MV-4-11 (cell line): ENCODE data around the gene PCED1A.

Experiments
- DNase-seq: peaks from one replicate; lab custom pipeline; 2025; lab: John Stamatoyannopoulos, UW

PCED1A gene, protein sequence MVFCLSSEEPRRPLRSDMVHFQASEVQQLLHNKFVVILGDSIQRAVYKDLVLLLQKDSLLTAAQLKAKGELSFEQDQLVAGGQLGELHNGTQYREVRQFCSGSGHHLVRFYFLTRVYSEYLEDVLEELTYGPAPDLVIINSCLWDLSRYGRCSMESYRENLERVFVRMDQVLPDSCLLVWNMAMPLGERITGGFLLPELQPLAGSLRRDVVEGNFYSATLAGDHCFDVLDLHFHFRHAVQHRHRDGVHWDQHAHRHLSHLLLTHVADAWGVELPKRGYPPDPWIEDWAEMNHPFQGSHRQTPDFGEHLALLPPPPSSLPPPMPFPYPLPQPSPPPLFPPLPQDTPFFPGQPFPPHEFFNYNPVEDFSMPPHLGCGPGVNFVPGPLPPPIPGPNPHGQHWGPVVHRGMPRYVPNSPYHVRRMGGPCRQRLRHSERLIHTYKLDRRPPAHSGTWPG

GRCh38 chr20:2840138-2840966 is at the start of gene PCED1A, which contains the start of gene VPS16:
TSS of gene PCED1A (minus strand) at chr20:2840655. CDS start at chr20:2839912, 743 bp downstream.
TSS of gene VPS16 (plus strand) at chr20:2840745. CDS start at chr20:2840775, 30 bp downstream.
- DNase-seq = peak; percentile 72

GRCh38 chr20:2889797-2890196 is 49.3 kb upstream of the PCED1A start:
- no peak for DNase-seq

DNA sequence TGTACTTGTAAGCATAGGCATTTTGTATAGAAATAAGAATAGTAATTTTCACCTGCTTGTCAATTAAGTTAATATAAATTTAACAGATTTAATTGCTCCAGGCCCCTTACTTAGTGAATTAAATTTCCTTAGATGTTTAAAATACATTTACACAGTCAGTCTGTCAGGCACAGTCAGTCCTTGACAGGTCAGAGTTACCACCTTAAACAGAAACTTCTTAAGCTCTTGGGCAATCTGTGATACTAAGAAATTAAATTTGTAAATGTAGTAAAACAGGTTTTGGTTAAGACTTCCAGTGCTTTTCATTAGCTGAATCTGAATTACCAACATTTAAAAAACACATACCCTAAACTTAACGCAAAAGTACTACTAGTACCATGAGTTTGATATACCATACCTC is 48.8 kb upstream of the PCED1A start:
- DNase-seq = no peak

DNA sequence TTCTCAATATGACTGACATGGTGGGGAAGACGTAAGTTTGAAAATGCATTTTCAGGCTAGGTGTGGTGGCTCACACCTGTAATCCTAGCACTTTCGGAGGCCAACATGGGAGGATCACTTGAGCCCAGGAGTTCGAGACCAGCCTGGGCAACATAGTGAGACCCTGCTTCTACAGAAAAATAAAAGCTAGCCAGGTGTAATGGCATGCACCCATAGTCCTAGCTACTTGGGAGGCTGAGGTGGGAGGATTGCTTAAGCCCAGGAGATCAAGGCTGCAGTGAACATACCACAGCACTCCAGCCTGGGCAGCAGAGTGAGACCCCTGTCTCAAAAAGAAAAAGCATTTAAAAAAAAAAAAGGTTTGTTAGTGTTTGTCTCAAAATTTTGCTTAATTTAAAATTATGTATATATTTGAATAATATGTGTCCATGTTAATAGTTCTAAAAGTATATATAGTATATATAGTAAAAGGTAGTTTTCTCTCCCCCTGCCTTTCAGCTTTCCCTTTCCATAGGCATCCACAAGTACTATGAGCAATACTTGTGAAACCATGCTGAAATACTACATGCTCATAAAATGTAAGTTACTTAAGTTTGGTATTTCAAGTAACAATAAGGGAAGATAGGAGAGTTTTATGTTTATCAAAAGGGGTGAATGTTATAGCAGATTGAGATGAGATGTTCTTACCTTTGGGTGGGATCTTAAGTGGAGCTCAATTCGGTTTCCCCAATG is 47.9 kb upstream of the PCED1A start:
- no peak for DNase-seq

GRCh38 chr20:2887715-2888114 is 47.3 kb upstream of the PCED1A start:
- no peak for DNase-seq

- DNase-seq = no peak
Measured at GRCh38 chr20:2883726-2884637, 43.5 kb upstream of the PCED1A start.

GRCh38 chr20:2880650-2881049 is 40.2 kb upstream of the PCED1A start:
- DNase-seq = no peak

DNA sequence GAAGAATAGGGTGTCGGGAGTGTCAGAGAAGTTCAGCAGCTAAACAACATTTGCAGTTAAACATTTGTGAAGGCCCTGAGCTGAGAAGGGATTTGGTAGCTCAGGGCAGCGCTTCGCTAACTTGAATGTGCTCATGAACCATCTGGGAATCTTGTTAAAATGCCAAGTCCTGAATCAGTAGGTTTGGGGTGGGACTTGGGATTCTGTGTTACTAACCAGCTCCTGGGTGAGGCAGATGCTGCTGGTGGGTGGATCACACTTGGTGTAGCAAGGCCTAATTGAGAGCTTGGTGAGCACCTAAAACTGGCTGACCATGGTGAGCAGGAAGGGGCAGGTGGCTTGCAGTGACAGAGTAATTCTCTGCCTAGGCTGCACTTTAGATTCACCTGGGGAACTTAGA is 38.7 kb upstream of the PCED1A start:
- DNase-seq = no peak

- DNase-seq = no peak
Measured at GRCh38 chr20:2878515-2878914, 38.1 kb upstream of the PCED1A start.

DNA sequence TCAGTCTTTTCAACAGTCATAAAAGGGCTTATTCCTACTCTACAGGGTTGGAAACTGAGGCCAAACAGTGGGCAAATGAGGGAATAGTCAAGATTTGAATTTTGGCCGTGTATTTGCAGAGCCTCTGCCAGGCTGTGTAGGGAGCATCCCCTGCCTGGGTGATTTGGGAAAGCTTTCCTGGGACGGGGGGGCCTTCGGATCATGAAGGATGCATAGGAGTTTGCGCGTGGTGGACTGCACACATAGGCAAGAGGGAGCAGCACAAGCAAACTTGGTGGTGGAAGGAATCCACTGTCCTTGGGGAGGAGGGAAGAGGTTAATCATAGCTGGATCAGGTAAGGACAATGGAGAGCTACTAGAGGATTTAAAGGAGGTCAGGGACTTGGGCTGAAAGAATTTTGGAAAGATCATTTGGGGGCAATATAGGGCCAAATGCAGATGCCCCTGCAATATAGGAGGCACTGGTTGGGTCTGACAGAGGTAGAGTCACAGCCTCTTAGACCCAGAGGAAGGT is 35.3 kb upstream of the PCED1A start:
- no peak for DNase-seq

DNA sequence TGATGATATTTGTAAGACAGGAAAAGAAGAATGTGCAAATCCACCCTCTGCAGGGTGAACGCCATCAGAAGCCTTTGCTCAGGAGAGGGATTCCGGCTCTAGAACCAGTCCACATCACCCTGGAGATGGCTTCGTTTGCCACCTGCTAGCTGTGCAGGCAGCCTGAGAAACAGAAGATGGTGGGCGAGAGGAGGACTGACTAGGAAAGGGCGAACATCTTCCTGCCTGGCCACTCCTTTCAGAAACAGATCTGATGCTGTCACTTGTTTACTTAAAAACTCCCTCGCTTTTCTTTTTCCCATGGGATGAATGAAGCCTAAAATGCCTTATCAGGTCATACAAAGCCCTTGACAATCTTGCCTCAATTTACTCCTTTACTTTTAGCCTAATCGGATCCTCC is 34.0 kb upstream of the PCED1A start:
- no peak for DNase-seq

DNA sequence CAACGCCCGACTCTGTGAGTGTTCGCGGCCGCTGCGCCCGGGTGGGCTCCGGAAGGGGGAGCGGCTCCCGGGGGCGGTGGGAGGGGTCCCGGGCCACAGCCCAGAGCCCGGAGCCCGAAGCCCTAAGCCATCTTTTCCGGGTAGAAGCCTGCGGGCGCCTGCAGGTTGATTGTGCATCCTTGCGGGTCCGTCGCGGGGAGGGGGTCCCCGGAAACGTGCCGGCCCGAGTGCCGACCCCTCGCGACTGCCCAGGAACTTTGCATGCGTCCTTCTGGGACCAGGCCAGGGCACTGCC is 33.2 kb upstream of the PCED1A start:
- no peak for DNase-seq

DNA sequence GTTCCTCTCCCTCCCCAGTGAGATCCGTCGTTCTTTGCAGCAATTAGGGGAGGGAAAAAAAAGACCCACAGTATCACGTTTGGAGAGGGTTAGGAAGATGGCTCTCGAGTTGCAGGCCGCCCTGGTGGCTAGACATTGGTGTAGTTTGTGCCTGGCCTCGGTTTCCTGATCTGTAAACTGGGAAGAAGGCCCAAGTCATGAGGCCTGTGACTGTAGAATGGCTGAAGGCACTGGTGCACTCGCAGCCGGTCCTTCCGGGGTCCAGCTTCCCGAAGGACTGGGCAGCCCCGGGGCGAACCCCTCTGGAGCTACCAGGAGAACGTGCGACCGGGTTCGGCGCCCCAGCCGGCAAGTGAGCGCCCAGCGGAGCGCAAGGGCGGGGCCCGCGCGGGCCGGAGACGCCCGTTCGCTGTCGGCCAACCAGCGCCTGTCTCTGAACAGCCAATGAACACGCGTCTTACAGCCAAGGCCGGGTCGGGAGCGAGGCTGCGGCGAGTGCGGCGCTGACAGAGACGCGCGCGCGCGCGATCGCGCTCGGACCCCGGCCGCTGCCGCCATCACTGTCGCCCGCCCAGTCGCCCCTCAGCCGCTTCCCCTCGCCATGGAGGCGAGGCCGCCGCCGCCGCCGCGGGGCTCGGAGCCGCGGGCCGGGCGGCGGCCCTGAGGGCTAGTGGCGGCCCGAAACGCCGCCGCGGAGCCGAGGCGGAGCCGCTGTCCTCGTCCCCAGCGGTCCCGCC is 32.7 kb upstream of the PCED1A start, which contains the start of gene PTPRA:
TSS of gene PTPRA (plus strand) at position 472 of the 737 bp plus-strand sequence. CDS start 90,797 bp downstream, outside the sequence.
- DNase-seq = peak; percentile 89

DNA sequence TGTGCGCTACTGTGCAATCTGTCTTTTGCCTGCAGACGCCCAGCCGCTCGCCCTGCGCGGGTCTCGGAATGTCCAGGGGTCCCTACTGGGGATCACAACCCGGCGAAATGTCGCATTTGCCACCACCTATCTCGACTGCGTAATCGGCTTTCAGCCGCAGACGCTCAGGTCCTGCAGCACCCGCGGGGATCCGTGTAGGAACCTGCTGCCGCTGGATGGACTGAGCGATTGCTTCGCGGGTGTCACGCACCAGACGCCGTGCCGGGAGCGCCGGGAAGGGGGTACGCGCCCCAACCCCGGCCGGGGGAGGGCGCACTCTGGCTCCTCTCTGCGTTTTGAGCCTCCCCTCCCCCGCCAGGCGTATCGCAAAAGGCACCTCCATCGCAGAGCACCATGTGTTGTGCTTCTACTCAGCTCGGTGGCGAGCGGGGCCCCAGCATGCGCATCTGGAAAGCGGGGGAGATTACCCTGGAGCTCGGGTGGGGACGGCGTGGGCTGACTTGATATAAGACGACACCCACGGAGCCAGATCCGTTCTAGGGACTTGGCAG is 32.1 kb upstream of the PCED1A start:
- DNase-seq = peak; percentile 58

GRCh38 chr20:2871661-2872458 is 31.4 kb upstream of the PCED1A start:
- no peak for DNase-seq

GRCh38 chr20:2871111-2871465 is 30.6 kb upstream of the PCED1A start:
- peak; percentile 9 for DNase-seq

- DNase-seq = no peak
Measured at GRCh38 chr20:2869381-2869780, 28.9 kb upstream of the PCED1A start.

DNA sequence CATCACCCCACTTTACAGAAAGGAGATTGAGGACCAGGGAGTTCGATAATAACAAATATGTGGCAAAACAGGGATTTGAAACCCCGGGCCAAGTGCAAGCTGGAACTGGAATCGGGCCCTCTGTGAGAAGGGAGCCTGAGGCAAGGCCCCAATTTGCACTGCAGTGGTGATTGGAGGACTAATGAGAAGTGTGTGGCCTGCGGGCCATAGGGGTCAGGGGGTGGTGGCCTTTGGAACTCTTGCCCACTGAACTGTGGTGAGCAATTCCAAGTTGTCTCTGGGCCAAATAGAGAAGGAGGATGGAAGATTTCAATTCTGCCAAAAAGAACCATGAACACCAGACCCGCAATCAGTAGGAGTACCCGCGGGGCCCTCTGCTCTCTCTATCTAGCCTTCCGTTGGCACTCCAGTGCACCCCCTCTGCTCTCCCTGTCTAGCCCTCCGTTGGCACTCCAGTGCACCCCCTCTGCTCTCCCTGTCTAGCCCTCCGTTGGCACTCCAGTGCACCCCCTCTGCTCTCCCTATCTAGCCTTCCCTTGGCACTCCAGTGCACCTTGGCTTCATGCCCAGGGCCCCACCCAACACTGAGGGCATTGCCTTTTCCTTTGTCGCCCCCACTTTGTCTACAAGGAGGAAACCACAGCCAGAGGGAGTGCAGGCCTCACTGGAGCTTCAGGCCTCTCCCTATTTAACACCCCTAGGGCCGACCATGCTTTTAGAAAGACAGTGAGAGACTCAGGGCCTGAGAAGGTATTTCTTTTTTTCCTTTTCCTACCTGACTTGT is 26.8 kb upstream of the PCED1A start:
- no peak for DNase-seq
